Right lobe of liver (tissue), 5 donors: ENCODE measurements around the gene B4GALT4. TPM values are rescaled to one million over a fixed set of nuclear protein-coding genes. Genes with fewer than 3 reads are reported as not detected.

Source experiments
- total RNA-seq, 6 experiments: library from RNA; depleted of rRNA in 2 of 6; stranded (reverse); fragments of >200 nt in 2 of 6; fragmentation: NEBNext Ultra II Directional in 3 of 6; extraction: Animal tissue kit (Norgen Biotek cat#: 25700) in 3 of 6; gene quantifications; one replicate each; pipeline versions ENCODE4 v1.1.0 to v1.2.4, GENCODE V29; 2016 to 2023
- donor health status: DM: no; HTN: no; CAD: no.
- donor health status: DM: no; HTN: no; CAD: no.
- donor health status: DM: no; HTN: yes; CAD: no.
- donor health status: DM: no; HTN: yes; CAD: no.

B4GALT4 gene
- total RNA-seq, 6 experiments from 2014 or later, result 7.8 to 10.9 (median 8.9) TPM

Other genes with a start within 250 kb of the B4GALT4 start
- gene IGSF11, start 206.0 kb downstream of the B4GALT4 start, total RNA-seq, result not detected
- gene TEX55, start 94.7 kb downstream of the B4GALT4 start, total RNA-seq, result not detected
- gene UPK1B, start 67.3 kb downstream of the B4GALT4 start, total RNA-seq, result under 1 TPM in 1 of 6 experiments, not detected in 5; 0.20 TPM
- 1 to 10 TPM; 1.6 to 8.7 (median 4.9) TPM for gene ARHGAP31, start 53.5 kb upstream of the B4GALT4 start, total RNA-seq
- 10 to 100 TPM; 14.9 to 34.6 (median 20.9) TPM for gene TMEM39A, start 222.7 kb upstream of the B4GALT4 start, total RNA-seq
- gene POGLUT1, start 228.1 kb upstream of the B4GALT4 start, total RNA-seq, result 1 to 10 TPM; 5.8 to 8.0 (median 7.4) TPM